Ovary (tissue), 3 donors: ENCODE data around the gene SPTSSA.

Experiments
- CTCF ChIP-seq, 3 donors: fragments of 450-650 bp in 2 of 3; fragments of 200-600 bp in 1 of 3; IDR thresholded peaks; one replicate each; pipeline versions ENCODE4 v1.5.1 to v1.8.0; 2016 to 2022; ENCODE audit warnings: antibody characterized with exemption in 3 of 3, mild to moderate bottlenecking in 1 of 3
- POLR2A ChIP-seq: fragments of 450-650 bp; IDR thresholded peaks from one replicate; pipeline ENCODE4 v1.6.1; 2017; ENCODE audit warnings: antibody characterized with exemption, mild to moderate bottlenecking, moderate library complexity
- donor health status: DM: no; HTN: no; CAD: no.

- TF ChIP-seq CTCF (IDR thresholded peaks at IDR 0.05) (no peak), POLR2A (no peak)
Measured at GRCh38 chr14:34439090-34439489, 22.9 kb downstream of the SPTSSA start.
